HG03045 (cell line): Measurements from ENCODE around the gene MATCAP1.

Experiments used
- ATAC-seq: cut with Tn5 transposase; IDR thresholded peaks from one replicate; pipeline ENCODE4 v1.9.1; 2021; ENCODE audit warnings: mild to moderate bottlenecking, moderate library complexity; ENCODE audit not compliant: unreplicated experiment

Gene MATCAP1

DNA sequence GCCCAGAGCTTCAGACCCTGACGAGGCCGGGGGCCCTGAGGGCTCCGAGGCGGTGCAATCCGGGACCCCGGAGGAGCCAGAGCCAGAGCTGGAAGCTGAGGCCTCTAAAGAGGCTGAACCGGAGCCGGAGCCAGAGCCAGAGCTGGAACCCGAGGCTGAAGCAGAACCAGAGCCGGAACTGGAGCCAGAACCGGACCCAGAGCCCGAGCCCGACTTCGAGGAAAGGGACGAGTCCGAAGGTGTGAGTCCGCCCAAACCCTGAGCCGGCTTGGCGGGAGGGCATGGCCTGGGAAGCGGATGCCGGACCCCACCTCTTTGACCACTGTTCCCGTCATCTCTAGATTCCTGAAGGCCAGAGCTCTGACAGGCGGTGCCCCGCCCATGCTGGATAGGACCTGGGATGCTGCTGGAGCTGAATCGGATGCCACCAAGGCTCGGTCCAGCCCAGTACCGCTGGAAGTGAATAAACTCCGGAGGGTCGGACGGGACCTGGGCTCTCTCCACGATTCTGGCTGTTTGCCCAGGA is 9.0 kb downstream of the MATCAP1 start:
- no peak for ATAC-seq

DNA sequence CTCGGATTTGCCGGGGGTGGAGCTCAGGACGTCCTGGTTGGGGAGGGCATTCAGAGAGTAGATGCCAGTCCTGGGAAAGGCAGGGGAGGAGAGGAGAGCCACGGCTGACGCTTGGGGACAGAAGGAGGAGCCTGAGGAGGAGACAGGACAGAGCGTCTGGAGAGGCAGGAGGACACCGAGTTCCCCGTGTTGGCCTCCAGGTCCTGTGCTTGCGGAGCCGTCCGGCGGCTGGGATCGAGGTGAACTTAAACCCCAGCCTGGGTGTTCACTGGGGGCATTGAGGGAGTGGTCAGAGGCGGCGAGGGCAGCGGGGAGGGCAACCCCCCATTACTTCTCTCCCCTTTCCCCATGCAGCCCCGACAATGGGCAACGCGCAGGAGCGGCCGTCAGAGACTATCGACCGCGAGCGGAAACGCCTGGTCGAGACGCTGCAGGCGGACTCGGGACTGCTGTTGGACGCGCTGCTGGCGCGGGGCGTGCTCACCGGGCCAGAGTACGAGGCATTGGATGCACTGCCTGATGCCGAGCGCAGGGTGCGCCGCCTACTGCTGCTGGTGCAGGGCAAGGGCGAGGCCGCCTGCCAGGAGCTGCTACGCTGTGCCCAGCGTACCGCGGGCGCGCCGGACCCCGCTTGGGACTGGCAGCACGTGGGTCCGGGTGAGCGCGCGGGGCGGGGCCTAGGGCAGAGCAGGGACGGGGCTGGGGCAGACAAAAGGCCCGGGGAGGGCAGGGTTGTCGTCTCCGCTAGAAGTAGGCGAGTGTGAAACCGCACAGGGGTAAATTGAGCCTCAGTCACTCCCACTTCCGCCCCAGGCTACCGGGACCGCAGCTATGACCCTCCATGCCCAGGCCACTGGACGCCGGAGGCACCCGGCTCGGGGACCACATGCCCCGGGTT is 9.7 kb downstream of the MATCAP1 start:
- peak; percentile 26 for ATAC-seq

DNA sequence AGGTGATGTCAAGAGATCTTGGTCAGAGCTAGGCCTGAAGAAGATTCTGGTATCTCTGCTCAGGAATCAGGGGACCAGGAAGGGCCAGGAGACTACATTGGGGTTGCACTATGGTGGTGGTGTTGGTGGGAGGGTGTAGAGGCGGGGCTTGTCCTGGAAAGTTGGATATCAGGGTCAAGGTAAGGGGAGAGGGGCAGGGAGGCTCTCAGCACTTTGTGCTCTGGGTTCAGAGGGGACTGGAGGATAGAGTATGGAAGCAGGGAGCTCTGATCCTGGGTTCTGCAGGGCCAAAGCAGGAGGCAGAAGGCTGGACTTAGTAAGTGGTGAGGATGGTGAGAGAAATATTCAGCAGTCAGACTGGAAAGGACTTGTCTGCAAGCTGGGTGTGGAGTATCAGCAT is 10.4 kb downstream of the MATCAP1 start:
- ATAC-seq: no peak

DNA sequence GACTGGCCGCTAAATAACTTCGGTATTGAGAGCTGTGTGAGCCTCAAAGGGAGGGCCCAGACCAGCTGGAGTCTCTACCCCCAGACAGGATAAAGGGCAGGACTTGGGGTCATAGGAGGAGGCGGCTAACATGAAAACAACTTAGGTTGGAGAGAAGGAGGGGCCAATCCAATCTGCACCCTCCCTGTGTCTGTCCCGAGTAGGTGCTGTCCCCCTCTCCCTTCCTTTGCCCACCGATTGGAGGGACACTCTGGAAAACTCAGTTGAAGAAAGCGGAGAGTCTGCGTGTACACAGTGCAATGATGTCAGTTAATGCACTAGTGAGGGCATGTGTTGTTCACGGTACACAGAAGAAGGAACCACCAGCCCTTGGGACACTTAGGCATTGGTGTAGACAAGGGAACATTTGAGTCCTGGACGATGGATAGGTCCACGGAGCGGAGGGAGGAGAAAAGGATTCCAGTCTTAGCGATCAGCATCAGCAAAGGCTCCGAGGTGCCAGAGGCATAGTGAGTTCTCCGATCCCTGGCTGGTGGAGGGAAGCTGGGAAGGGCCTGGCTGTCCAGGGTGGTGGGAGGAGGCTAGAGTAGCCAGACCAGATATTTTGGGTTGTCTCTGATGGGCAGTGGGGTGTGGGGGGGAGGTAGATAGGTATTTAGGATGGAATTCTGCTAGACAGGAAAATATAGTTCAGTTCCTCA is 12.7 kb downstream of the MATCAP1 start:
- peak; percentile 8 for ATAC-seq

DNA sequence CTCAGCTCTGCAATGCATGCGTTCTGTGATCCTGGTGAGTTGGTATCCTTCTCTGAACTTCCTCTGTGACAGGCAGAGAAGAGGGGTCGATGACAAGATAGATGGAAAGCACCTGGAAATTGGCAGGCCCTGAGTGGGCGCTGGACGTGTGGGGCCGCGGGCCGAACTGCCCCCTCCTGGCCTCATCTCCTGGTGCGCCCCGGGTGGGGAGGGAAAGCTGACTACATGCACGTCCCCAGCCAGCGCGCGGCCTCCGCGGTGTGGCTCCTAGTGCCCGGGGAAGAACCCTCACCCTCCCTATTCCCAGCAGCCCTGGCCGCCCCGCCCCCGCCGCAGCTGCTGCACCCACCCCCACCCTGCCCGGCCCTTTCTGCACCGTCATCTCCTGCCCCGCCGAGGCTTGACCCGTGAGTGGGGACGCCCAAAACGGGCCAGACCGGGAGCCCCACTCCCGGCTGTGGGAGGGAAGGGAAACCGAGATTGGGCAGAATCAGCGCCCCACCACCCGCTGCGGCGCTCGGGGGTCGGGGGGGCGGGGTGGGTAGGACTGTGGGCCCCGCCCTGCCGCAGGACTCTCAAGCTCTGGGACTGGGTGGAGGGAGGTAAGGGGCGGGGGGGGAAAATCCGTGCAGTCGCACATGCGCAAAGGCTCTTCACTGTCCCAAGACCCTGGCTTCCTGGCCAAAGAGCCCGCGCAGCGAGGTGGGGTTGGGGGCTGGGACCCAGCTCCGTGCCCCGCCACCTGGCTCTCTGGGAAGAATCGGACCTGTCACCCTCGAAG is 13.4 kb downstream of the MATCAP1 start, which contains the start of gene NOL3:
NOL3 (plus strand) TSS at position 371 of the 781 bp plus-strand sequence.
- peak; percentile 52 for ATAC-seq

DNA sequence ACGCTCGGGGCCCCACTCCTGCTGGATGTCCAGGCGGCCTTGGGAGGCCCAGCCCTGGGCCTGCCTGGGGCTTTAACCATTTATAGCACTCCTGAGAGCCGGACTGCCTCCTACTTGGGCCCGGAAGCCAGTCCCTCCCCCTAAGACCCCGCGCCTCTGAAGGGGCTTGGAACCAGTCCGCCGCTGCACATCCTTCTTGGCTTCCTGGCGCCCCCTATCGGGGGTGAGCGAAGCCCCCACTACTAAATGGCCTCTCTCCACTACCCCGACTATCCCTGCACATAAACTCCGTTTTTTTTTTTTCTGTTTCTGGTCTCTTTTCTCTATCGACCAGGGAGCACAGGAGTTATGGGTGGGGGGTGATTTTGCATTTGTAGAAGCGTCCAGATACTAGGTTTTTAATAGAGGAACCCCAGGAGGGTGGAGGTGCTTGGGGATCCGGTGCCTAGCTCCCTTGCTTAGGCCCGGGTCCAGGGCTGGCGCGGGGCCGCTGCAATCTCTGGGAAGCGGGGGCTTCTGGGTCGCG is 14.1 kb downstream of the MATCAP1 start:
- ATAC-seq: no peak

DNA sequence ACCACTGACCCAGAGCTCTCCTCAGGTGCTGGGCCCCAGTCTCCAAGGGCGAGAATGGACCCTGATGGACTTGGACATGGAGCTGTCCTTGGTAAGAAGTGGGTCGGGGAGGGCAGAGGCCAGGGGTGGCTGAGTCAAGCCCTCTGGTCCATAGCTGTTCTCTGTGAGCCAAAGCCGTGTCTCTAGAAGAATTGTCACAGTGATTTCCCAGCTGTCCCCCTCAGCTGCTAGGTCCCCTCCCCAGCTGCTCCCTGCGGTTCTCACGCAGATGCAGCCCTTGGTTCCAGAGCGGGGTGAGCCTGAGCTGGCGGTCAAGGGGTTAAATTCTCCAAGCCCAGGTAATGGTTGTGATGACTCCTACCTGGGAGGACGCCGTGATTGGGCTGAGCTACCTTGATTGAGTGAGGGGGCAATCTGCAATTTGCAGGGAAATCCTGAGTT is 14.7 kb downstream of the MATCAP1 start:
- no peak for ATAC-seq

DNA sequence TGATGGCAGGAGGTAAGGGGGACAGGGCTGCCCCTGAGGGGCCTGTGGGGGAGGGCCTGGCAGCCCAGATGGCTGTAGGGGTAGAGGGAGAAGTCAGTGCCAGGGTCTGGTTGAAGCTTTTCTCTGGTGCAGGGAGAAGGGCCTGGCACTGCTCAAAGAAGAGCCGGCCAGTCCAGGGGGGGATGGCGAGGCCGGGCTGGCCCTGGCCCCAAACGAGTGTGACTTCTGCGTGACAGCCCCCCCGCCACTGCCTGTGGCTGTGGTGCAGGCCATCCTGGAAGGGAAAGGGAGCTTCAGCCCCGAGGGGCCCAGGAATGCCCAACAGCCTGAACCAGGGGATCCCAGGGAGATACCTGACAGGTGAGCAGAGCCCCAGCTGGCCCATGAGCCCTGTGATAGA is 16.2 kb downstream of the MATCAP1 start:
- no peak for ATAC-seq

DNA sequence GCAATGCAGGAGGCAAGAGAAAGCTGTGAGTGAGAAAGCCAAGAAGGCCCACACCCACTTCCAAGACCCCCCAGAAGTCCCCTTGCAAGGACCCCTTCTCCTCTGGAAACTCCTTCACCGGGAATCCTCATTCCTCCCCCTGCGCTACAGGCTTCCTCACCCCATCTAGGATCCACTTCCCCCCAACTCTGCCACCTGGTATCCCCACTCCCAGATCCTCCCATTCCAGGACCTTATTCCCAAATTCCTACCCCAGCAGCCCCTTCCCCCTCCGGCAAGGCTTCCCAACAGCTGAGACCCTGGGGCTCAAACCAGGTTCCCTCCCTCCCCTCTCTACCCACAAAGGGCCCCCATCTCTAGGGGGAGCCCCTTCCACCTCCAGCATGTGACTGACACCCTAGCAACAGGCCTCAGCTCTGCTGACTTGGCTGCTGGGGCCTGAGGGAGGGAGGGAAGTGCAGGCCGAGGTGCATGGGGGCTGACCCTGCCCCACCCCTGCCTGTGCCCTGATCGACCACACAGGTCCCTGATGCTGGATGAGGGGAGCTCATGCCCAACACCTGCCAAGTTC is 17.1 kb downstream of the MATCAP1 start:
- no peak for ATAC-seq

DNA sequence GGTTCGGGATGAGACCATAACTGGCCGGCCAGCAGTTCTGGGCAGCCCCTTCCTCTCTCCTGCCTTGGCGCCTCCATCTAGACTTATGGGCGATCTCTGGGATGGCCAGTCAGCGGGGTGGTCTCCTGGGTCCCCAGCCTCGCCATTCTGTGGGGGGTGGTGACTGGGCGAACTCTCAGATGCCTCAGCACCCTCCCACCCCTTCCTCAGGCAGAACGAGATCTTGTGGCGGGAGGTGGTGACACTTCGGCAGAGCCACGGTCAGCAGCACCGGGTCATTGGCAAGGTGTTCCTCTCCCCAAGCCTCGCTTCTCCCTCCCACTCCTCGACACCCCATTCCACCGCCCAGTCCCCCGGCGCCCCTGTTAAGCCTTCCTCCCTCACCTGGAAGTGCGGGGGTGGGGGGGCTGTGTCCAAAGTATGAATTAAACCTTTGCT is 17.6 kb downstream of the MATCAP1 start:
- ATAC-seq: no peak

DNA sequence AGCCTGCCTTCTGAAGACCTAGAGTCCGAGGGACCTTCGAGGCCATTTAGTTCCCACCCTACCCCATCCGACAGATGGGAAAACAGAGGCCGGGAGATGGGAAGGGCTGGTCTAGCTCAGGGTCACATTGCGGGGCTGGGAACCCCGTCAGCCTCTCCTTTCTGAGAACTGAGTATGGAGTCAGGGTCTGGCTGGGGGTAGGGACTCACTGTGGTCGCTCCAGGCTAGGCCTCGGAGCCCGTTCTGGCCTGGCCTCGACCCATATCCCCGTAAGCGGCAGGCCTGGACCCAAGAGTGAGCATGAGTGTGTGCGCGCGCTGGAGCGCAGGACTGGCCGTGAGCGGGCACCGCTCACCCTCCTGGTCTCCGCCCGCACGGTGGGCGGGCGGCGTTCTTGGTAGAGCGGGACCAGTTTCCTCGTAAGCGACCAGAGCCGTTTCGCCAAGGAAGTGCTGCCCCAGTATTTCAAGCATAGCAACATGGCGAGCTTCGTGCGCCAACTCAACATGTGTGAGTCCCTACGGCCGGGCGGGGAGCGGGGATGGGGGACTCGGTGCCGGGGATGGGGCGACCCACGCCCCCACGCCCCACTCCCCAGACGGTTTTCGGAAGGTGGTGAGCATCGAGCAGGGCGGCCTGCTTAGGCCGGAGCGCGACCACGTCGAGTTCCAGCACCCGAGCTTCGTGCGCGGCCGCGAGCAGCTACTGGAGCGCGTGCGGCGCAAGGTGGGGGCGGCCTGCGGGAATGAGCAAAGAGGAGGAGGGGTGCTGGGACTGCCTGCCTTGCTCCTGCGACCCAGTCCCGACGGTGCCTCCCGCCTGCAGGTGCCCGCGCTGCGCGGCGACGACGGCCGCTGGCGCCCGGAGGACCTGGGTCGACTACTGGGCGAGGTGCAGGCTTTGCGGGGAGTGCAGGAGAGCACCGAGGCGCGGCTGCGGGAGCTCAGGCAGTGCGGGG is 18.4 kb downstream of the MATCAP1 start:
- ATAC-seq: no peak

DNA sequence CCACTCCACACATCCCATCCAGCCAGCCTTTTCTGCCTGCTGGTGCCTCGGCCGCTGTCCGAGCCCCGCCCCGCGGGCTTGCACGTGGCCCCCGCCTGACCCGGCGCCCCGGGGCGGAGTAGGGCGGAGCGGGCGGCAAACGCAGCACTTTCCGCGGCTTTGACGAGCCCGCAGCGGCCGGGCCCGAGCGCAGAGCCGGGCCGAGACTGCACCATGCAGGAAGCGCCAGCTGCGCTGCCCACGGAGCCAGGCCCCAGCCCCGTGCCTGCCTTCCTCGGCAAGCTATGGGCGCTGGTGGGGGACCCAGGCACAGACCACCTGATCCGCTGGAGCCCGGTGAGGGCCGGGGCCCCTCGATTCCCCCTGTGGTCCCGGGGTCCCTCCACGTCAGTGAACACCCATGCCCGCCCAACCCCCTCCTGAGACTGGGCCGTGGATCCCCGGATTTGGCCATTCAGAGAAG is 19.1 kb downstream of the MATCAP1 start, which contains the start of gene HSF4:
HSF4 (plus strand) TSS at position 147 of the 463 bp plus-strand sequence; CDS start at position 214, 67 bp downstream.
- ATAC-seq: no peak

DNA sequence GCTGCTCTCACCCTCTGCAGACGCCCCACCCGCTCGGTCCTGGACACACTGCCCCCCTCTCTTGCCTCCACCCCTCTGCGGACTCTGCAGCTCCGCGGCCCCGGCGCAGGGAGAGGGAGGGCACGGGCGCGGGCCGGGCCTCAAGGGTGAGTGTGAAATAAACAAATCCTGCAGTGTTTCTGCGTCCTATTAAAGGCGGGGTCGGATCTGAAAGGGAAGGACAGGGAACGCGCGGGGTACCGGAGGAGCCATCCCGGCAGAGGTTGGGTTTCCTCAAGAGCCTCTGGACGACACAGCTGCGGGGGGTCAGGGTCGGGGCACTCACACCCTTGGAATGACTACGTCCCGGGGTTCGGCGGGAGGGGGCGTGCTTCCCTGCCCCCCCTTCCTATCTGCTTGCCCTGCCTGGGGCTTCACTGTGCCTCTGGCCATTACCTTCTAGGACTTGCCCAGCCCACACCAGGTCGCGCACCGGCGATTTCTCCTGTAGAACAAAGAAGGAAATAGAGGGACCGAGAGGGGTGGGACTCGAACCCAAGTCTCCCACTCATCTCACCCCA is 19.7 kb downstream of the MATCAP1 start:
- ATAC-seq: no peak

DNA sequence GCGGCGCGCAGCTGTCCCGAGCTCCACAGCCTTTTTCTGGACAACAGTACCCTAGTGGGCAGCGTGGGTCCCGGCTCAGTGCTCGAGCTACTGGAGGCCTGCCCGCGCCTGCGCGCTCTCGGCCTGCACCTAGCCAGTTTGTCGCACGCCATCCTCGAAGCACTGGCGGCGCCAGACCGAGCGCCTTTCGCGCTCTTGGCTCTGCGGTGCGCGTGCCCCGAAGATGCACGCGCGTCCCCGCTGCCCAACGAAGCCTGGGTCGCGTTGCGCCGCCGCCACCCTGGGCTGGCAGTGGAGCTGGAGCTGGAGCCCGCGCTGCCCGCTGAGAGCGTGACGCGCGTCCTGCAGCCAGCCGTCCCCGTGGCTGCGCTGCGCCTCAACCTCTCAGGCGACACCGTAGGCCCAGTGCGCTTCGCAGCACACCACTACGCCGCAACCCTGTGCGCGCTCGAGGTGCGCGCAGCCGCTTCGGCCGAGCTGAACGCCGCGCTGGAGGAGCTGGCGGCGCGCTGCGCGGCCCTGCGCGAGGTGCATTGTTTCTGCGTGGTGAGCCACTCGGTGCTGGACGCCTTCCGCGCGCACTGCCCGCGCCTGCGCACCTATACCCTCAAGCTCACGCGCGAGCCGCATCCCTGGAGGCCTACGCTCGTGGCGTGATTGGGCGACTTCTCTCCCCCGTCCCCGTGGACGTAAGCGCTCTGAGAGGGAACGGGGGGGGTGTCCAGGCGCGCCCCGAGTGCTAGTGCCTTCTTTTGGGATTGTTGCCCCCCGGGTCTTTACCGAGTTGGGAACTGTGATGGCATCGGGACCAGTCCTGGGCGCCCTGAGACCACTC is 20.4 kb downstream of the MATCAP1 start:
- no peak for ATAC-seq

DNA sequence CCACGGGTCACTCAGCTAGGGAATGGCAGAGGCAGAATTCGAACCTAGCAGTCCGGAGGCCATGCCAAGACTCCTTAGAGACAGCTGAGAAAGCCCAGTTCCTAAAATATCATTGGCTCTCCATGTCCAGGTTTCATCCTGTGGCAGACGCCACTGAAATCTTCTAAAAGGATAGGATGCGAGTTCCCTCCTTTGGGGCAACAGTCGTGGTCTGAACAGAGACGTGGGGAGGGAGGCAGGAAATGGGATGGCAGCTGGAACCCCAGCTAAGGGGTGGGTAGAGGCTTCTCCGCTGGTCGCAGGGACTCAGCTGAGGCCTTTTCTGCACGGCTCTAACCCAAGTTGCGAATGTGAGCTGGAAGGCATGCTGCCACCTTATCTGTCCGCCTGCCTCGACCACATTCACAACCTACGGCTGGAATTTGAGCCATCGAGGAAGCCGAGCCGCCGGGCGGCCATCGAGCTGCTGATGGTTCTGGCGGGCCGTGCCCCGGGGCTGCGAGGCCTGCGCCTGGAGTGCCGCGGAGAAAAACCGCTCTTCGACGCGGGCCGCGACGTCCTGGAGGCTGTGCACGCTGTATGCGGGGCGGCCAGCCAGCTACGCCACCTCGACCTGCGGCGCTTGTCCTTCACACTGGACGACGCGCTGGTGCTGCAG is 21.1 kb downstream of the MATCAP1 start:
- no peak for ATAC-seq

DNA sequence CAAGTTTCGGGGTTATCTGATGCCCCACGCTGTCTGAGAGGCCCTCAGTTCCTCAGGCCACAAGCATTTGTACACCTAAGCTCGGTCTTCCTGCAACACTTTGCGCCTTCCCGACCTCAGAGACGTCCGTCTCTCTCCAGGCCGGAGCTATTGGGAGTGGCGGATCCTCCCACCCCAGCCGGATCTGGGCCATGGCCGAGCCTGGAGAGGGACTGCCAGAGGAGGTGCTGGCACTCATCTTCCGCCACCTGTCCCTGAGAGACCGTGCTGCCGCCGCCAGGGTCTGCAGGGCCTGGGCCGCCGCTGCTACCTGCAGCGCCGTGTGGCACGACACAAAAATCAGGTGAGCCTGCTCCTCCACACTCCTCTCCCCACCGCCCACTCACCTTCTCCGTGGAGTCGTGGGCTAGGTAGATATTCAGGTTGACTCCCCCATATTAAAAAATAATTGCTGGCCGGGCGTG is 22.1 kb downstream of the MATCAP1 start:
- ATAC-seq: no peak
